ENCODE measurements around the gene TUBGCP6.

- TF ChIP-seq POLR2AphosphoS5 (IDR thresholded peaks at IDR 0.05): no peak
- TF ChIP-seq CTCF (IDR thresholded peaks at IDR 0.05): no peak
These were observed 42.6 kb downstream of the TUBGCP6 start for GRCh38 chr22:50202130-50202666.

All from breast epithelium (tissue), 3 donors.